GM23338 (cell line): ENCODE data around the gene CDK10. TPM values are rescaled to one million over a fixed set of nuclear protein-coding genes. Genes with fewer than 3 reads are reported as not detected.
"Not testable (repeated sequence)": the region's sequence is repeated elsewhere in the genome, so short reads cannot be mapped to it uniquely, and the experiment has no call there.

Experiments used
- ATAC-seq: fragments of 200-7000 bp; cut with Tn5 transposase; 3 replicates; pipeline ENCODE4 v1.9.1; 2020
- DNase-seq: peaks from one replicate; pipeline ENCODE4 v3.0.0-alpha.2; 2015; ENCODE audit warnings: low spot score
- H2AFZ ChIP-seq: fragments of 200-600 bp; sonication (generic); 2 replicates; pipeline ENCODE4 v1.8.0; 2016; ENCODE audit warnings: antibody characterized with exemption, mild to moderate bottlenecking, moderate library complexity
- H3F3A ChIP-seq: fragments of 200-600 bp; sonication (generic); replicated peaks from 2 replicates; pipeline ENCODE4 v1.8.0; 2017; ENCODE audit warnings: antibody characterized with exemption, mixed run types, low read depth
- H3K27ac ChIP-seq: fragments of 200-600 bp; sonication (generic); 2 replicates; pipeline ENCODE4 v1.6.1; 2016; ENCODE audit warnings: low read depth
- H3K27me3 ChIP-seq: fragments of 200-600 bp; sonication (generic); 2 replicates; pipeline ENCODE4 v1.8.0; 2016; ENCODE audit warnings: mild to moderate bottlenecking, mixed run types, moderate library complexity; ENCODE audit not compliant: insufficient read depth
- H3K36me3 ChIP-seq: fragments of 200-600 bp; sonication (generic); 2 replicates; pipeline ENCODE4 v1.8.0; 2016; ENCODE audit warnings: mild to moderate bottlenecking; ENCODE audit not compliant: insufficient read depth
- H3K4me1 ChIP-seq: fragments of 200-600 bp; sonication (generic); 2 replicates; pipeline ENCODE4 v1.8.0; 2016; ENCODE audit warnings: mild to moderate bottlenecking, moderate library complexity; ENCODE audit not compliant: insufficient read depth
- H3K4me2 ChIP-seq: fragments of 200-600 bp; sonication (generic); 2 replicates; pipeline ENCODE4 v1.7.1; 2017; ENCODE audit warnings: mixed run types
- H3K4me3 ChIP-seq: fragments of 200-600 bp; sonication (generic); 2 replicates; pipeline ENCODE4 v1.6.1; 2016; ENCODE audit warnings: mixed run types
- H3K79me2 ChIP-seq: fragments of 200-600 bp; sonication (generic); replicated peaks from 2 replicates; pipeline ENCODE4 v1.8.0; 2017; ENCODE audit warnings: mild to moderate bottlenecking; ENCODE audit not compliant: insufficient read depth
- H3K9me2 ChIP-seq: fragments of 200-600 bp; sonication (generic); 2 replicates; pipeline ENCODE4 v1.8.0; 2017; ENCODE audit not compliant: insufficient read depth
- H4K20me1 ChIP-seq: fragments of 200-600 bp; sonication (generic); replicated peaks from 2 replicates; pipeline ENCODE4 v1.8.0; 2017; ENCODE audit warnings: mild to moderate bottlenecking; ENCODE audit not compliant: insufficient read depth
- H3K27ac Mint-ChIP-seq: 2 replicates; pipeline ENCODE4 v1.8.0; 2020; ENCODE audit warnings: inconsistent platforms, mild to moderate bottlenecking, moderate library complexity, mixed read lengths
- H3K27me3 Mint-ChIP-seq: 3 replicates; pipeline ENCODE4 v1.8.0; 2022; ENCODE audit warnings: low read depth, mild to moderate bottlenecking, moderate library complexity, mixed read lengths, inconsistent platforms; ENCODE audit not compliant: insufficient read depth, poor library complexity
- H3K36me3 Mint-ChIP-seq: 3 replicates; pipeline ENCODE4 v1.8.0; 2021; ENCODE audit warnings: low read depth, mild to moderate bottlenecking, inconsistent platforms, moderate library complexity, mixed read lengths
- H3K4me1 Mint-ChIP-seq: 3 replicates; pipeline ENCODE4 v1.8.0; 2020; ENCODE audit warnings: mild to moderate bottlenecking, inconsistent platforms, mixed read lengths
- H3K4me3 Mint-ChIP-seq: 3 replicates; pipeline ENCODE4 v1.8.0; 2021; ENCODE audit warnings: moderate library complexity, mild to moderate bottlenecking, inconsistent platforms, mixed read lengths
- H3K9me3 Mint-ChIP-seq: 3 replicates; pipeline ENCODE4 v1.8.0; 2020; ENCODE audit warnings: moderate library complexity, mild to moderate bottlenecking, inconsistent platforms, mixed read lengths
- ZNF331 ChIP-seq: fragments of 250-450 bp; sonication (Bioruptor Pico); IDR thresholded peaks from 2 replicates; pipeline ENCODE4 v1.5.0; 2020; ENCODE audit warnings: low read depth, mild to moderate bottlenecking, moderate library complexity
- ZNF462 ChIP-seq: fragments of 250-450 bp; sonication (Bioruptor Pico); IDR thresholded peaks from 2 replicates; pipeline ENCODE4 v1.5.0; 2020; ENCODE audit warnings: mild to moderate bottlenecking, moderate library complexity
- polyA plus RNA-seq: library from polyadenylated mRNA; unstranded; fragments of >200 nt; fragmentation: Nextera tagmentation; extraction: Ambion mirVana; gene quantifications from 2 replicates; pipeline ENCODE4 v1.2.1, GENCODE V29; 2016
- total RNA-seq: library from RNA; depleted of rRNA; stranded (reverse); fragments of >200 nt; shearing (Covaris generic); gene quantifications from 2 replicates; pipeline ENCODE4 v1.2.3, GENCODE V29; 2014
- TF ChIP-seq, protein P1 (sequence below), 2 experiments: fragments of 200-600 bp in 1 of 2; sonication (generic) in 1 of 2; conservative IDR thresholded peaks; 2 replicates each; pipeline versions ENCODE4 v1.5.1 to v1.6.1; 2016 to 2017; ENCODE audit warnings: antibody characterized with exemption in 2 of 2, low read depth in 2 of 2, mild to moderate bottlenecking in 2 of 2, moderate library complexity in 1 of 2

Gene CDK10
- total and polyA plus RNA-seq, 2 experiments from 2014 or later, result 64.6 to 88.0 TPM

GRCh38 chr16:89664238-89664637 is 22.3 kb upstream of the CDK10 start:
- not testable (repeated sequence) for H3K27ac Mint-ChIP-seq, DNase-seq, H2AFZ ChIP-seq, H3K27ac ChIP-seq, H3K79me2 ChIP-seq, H4K20me1 ChIP-seq, H3F3A ChIP-seq, H3K4me2 ChIP-seq, H3K9me2 ChIP-seq, H3K4me1 ChIP-seq, H3K27me3 ChIP-seq, H3K4me3 ChIP-seq, ATAC-seq, H3K4me1 Mint-ChIP-seq, H3K4me3 Mint-ChIP-seq, H3K27me3 Mint-ChIP-seq
- peaks cover 12% of the 10 kb centered on the region for H3K36me3 ChIP-seq
- Mint-ChIP-seq H3K9me3 (peaks cover 23% of the 10 kb centered on the region), H3K36me3 (peaks cover 74% of the 10 kb centered on the region)

- H3K27ac ChIP-seq, H3K79me2 ChIP-seq, H3K27me3 Mint-ChIP-seq, H3K4me1 Mint-ChIP-seq, H4K20me1 ChIP-seq, H3K27ac Mint-ChIP-seq, H2AFZ ChIP-seq, H3K4me1 ChIP-seq, H3K9me2 ChIP-seq, H3F3A ChIP-seq, ATAC-seq, H3K4me2 ChIP-seq, H3K4me3 ChIP-seq, H3K36me3 ChIP-seq, H3K4me3 Mint-ChIP-seq, H3K27me3 ChIP-seq: not testable (repeated sequence)
- TF ChIP-seq, protein P1, sequence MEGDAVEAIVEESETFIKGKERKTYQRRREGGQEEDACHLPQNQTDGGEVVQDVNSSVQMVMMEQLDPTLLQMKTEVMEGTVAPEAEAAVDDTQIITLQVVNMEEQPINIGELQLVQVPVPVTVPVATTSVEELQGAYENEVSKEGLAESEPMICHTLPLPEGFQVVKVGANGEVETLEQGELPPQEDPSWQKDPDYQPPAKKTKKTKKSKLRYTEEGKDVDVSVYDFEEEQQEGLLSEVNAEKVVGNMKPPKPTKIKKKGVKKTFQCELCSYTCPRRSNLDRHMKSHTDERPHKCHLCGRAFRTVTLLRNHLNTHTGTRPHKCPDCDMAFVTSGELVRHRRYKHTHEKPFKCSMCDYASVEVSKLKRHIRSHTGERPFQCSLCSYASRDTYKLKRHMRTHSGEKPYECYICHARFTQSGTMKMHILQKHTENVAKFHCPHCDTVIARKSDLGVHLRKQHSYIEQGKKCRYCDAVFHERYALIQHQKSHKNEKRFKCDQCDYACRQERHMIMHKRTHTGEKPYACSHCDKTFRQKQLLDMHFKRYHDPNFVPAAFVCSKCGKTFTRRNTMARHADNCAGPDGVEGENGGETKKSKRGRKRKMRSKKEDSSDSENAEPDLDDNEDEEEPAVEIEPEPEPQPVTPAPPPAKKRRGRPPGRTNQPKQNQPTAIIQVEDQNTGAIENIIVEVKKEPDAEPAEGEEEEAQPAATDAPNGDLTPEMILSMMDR (conservative IDR thresholded peaks at IDR 0.05; ENCODE audit: low read depth in 2 of 2), result peak; percentile 23 to 61; a peak in 3 of 4 replicates
- DNase-seq, result peak; percentile 49
- Mint-ChIP-seq H3K36me3 (peaks cover 58% of the 10 kb centered on the region), H3K9me3 (peaks cover 24% of the 10 kb centered on the region)
Measured at GRCh38 chr16:89667000-89667399, 19.5 kb upstream of the CDK10 start.

DNA sequence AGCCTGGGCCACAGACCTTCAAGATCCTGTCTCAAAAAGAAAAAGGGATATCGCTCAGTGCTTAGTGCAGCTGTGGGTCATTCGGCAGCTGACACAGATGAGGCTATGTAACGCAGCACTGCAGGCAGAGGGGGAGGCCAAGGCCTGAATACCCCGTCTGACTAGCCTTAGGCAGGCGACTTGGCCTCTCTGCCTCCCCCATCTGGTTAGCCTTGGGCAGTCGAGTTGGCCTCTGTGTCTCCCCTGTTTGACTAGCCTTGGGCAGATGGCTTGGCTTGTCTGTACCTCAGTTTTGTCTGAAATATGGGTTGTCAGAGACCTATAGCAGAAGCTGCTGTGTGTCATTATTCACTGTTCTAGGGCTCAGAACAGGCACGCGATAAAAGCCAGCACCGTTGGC is 18.9 kb upstream of the CDK10 start:
- Histone ChIP-seq H3K9me2 (0 out of 2 replicates have a peak, but pooled peaks cover 3% of the 10 kb centered on the region), H2AFZ (no peak overlapping the region), H3K79me2 (no peaks in the 10 kb centered on the region), H3F3A (0 out of 2 replicates have a peak, but pooled peaks cover 2% of the 10 kb centered on the region), H3K36me3 (no peaks in the 10 kb centered on the region), H4K20me1 (no peaks in the 10 kb centered on the region), H3K27me3 (no peaks in the 10 kb centered on the region), H3K4me3 (no peak overlapping the region), H3K4me2 (no peak overlapping the region), H3K27ac (no peak overlapping the region), H3K4me1 (no peaks in the 10 kb centered on the region)
- Mint-ChIP-seq H3K27ac (no peak overlapping the region), H3K27me3 (peaks cover 5% of the 10 kb centered on the region), H3K9me3 (peaks cover 31% of the 10 kb centered on the region), H3K36me3 (peaks cover 53% of the 10 kb centered on the region), H3K4me1 (no peaks in the 10 kb centered on the region), H3K4me3 (no peak overlapping the region)
- no peak for TF ChIP-seq ZNF331 (CRISPR knock-in tag)
- no peak for TF ChIP-seq ZNF462
- TF ChIP-seq, protein P1 (conservative IDR thresholded peaks at IDR 0.05; ENCODE audit: low read depth in 2 of 2), result 0 out of 4 replicates have a peak, but pooled peaks of 1 of the 2 experiments have one; percentile 2
- ATAC-seq (peak; percentile 49; the same call in 2 of the 3 replicates), DNase-seq (no peak)
